Heart right ventricle (tissue), 16 donors: ENCODE data around the gene MBNL1. TPM values are rescaled to one million over a fixed set of nuclear protein-coding genes. Genes with fewer than 3 reads are reported as not detected.

Source experiments
- ATAC-seq, 8 donors: fragments of 200-7000 bp; cut with Tn5 transposase; one replicate each; pipeline ENCODE4 v1.9.1; 2020; ENCODE audit warnings: mild to moderate bottlenecking in 8 of 8, moderate library complexity in 8 of 8, moderate number of reproducible peaks in 1 of 8
- DNase-seq, 2 donors: peaks; one replicate each; pipeline ENCODE4 v3.0.0-alpha.2; 2020
- H3K27ac ChIP-seq, 10 donors: fragments of 200-600 bp; sonication (generic) in 2 of 10; one replicate each; pipeline versions ENCODE4 v1.5.0 to v1.8.0; 2020 to 2022; ENCODE audit warnings: mild to moderate bottlenecking in 3 of 10
- H3K27me3 ChIP-seq, 7 donors: fragments of 200-600 bp; one replicate each; pipeline ENCODE4 v1.8.0; 2021 to 2022; ENCODE audit warnings: mild to moderate bottlenecking in 2 of 7
- H3K36me3 ChIP-seq, 9 donors: fragments of 200-600 bp; sonication (generic) in 1 of 9; one replicate each; pipeline versions ENCODE4 v1.5.0 to v1.8.0; 2020 to 2022; ENCODE audit warnings: mild to moderate bottlenecking in 2 of 9
- H3K4me1 ChIP-seq, 9 donors: fragments of 200-600 bp; sonication (generic) in 1 of 9; one replicate each; pipeline versions ENCODE4 v1.5.0 to v1.8.0; 2020 to 2022; ENCODE audit warnings: mild to moderate bottlenecking in 4 of 9
- H3K4me3 ChIP-seq, 10 donors: fragments of 200-600 bp; sonication (generic) in 2 of 10; one replicate each; pipeline versions ENCODE4 v1.5.0 to v1.8.0; 2020 to 2022; ENCODE audit warnings: mild to moderate bottlenecking in 7 of 10, moderate library complexity in 2 of 10
- H3K9me3 ChIP-seq, 11 donors: fragments of 200-600 bp in 10 of 11; sonication (generic) in 2 of 11; one replicate each; pipeline versions ENCODE4 v1.5.0 to v1.8.0; 2013 to 2022; ENCODE audit warnings: mild to moderate bottlenecking in 2 of 11, control low read depth in 1 of 11, moderate library complexity in 1 of 11
- CTCF ChIP-seq, 9 donors: fragments of 200-600 bp; sonication (generic) in 2 of 9; IDR thresholded peaks; one replicate each; pipeline versions ENCODE4 v1.5.0 to v1.8.0; 2021 to 2022; ENCODE audit warnings: antibody characterized with exemption in 9 of 9, mild to moderate bottlenecking in 5 of 9, moderate library complexity in 1 of 9
- WGBS, 2 donors: extraction: QIAGEN DNeasy Blood & Tissue Kit; methylation state at CpG; one replicate each; pipeline ENCODE4 v1.1.7; 2013; ENCODE audit warnings: inconsistent platforms in 1 of 2; 5-methylcytosine and 5-hydroxymethylcytosine counted together
- intact Hi-C, 10 donors: fragments of 100-400 bp; cut with DNase I; formaldehyde crosslinking; loops; one replicate each; pipeline versions ENCODE4 v1.11.1 to v1.14.2; 2022
- polyA plus RNA-seq, 2 donors: library from polyadenylated mRNA; stranded (reverse); fragments of 200-250 nt; gene quantifications; one replicate each; pipeline ENCODE4 v1.2.3, GENCODE V29; 2013
- total RNA-seq, 10 donors: library from RNA; stranded (reverse); fragmentation: NEBNext Ultra II Directional in 3 of 10; extraction: Animal tissue kit (Norgen Biotek cat#: 25700) in 3 of 10; gene quantifications; one replicate each; pipeline versions ENCODE4 v1.2.1 to v1.2.4, GENCODE V29; 2021 to 2023
- donor health status: Arrhythmogenic right ventricular cardiomyopathy.
- donor health status: ischemic (EF 13 %, LVEDD 7.1; RV severe dilation, severe dysfunction).
- donor health status: healthy with polysubstance abuse.
- donor health status: DM: no; HTN: yes; CAD: no.
- donor health status: DM: no; HTN: no; CAD: no.
- donor health status: ischemic (EF 25% LVEDD 6.9; RV normal size, moderate dysfunction).
- donor health status: ischemic (EF 25% LVEDD 5.7; RV mildly dilated, moderate dysfunction).
- donor health status: healthy.
- donor health status: DM: yes; HTN: yes; CAD: no.
- donor health status: Ischemic cardiomyopathy.
- donor health status: ischemic (EF 35%, LVEDD 5.7; RV mildly dilated, moderate dysfunction).
- donor health status: nonischemic (EF 11% LVEDD 7.7; RV severe dilation, severe dysfunction).
- donor health status: DM: yes; HTN: yes; CAD: no.
- donor health status: PGD.
- donor health status: ischemic (EF 29% LVEDD 5.4; RV normal size, mild dysfunction).
- donor health status: nonischemic (EF 23%, LVEDD 6.1; RV moderate dilation, normal function).

MBNL1 gene
- total and polyA plus RNA-seq, 12 donors, result 33.1 to 236 (median 189) TPM

DNA sequence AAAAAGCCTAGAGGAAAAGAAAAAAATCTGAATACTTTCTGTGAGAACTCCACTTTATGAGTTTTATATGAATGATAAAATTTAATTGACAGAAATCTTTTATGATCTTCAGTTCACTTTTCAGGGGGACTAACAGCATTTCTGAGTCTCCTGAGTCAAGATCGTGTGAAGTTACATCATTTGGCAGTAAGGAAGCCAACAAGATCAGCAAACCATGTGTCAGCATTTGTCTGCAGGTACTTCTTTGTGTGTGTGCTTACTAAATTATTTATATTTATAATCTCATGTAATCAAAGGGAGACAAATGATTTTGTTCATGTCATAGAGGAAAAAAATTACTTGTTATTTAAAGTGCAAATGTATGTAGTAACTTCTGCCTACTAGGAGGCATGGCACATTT, 217.6 kb downstream of the MBNL1 start:
- Histone ChIP-seq H3K36me3 (no peaks in the 10 kb centered on the region), H3K27ac (no peak overlapping the region), H3K4me1 (no peaks in the 10 kb centered on the region), H3K4me3 (no peak overlapping the region), H3K27me3 (no peaks in the 10 kb centered on the region), H3K9me3 (peaks cover 0 to 28% (median 14%) of the 10 kb centered on the region in 11 donors)
- intact Hi-C loops, result no loop called here
- DNase-seq (no peak), ATAC-seq (no peak)
- WGBS, 2 donors, result 78 to 91% methylated on average over 1 of the region's 1 CpG
- TF ChIP-seq CTCF (IDR thresholded peaks at IDR 0.05), result no peak

DNA sequence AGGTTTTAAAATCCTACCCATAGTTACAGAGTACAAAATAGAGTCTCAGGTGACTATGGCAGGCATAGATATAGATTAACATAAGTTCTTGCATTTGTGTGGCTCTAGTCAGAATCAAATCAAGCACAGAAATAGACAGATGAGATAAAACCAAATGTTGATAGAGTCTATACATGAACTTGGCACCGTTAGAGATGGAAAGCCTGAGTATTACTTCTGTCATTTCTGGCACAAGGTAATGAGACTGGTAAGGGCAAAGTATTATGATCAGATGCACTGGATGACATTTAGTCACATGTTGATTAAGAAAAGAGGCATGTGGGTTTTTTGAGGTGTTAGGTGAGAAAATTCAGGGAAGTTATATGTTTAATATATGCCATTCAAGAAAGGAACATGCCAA, 219.7 kb downstream of the MBNL1 start:
- TF ChIP-seq CTCF (IDR thresholded peaks at IDR 0.05), result no peak
- no peak for ATAC-seq
- H3K4me3 ChIP-seq, result no peak overlapping the region
- no peaks in the 10 kb centered on the region for H3K4me1 ChIP-seq
- 47 to 57% methylated on average over 1 of the region's 1 CpG for WGBS, 2 donors
- H3K27me3 ChIP-seq, result no peaks in the 10 kb centered on the region
- H3K36me3 ChIP-seq, result no peaks in the 10 kb centered on the region
- intact Hi-C loops, result no loop called here
- DNase-seq, result no peak
- H3K27ac ChIP-seq, result no peak overlapping the region
- peaks cover 0 to 7% (median 0%) of the 10 kb centered on the region in 11 donors for H3K9me3 ChIP-seq

DNA sequence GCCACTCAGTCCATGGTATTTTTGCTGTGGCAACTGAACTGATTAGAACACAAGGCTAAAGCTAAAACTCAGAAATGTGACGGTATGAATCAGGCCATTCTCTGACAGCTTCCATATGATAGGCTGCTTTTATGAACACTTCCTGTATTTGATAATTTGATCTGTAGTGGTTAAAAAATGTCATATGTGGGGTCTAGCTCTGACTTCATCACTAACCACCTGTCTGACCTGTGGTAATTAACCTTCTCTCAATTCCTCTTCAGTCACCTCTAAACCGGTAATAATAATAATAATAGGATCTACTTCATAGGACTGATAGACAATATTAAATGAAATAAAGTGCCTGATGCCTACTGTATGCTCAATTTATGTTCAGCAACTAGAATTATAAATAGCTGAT, 223.2 kb downstream of the MBNL1 start:
- no peak overlapping the region for H3K27ac ChIP-seq
- no peaks in the 10 kb centered on the region for H3K36me3 ChIP-seq
- ATAC-seq (no peak), DNase-seq (no peak)
- H3K27me3 ChIP-seq, result no peaks in the 10 kb centered on the region
- intact Hi-C loops, result no loop called here
- peaks cover 0 to 8% (median 0%) of the 10 kb centered on the region in 11 donors for H3K9me3 ChIP-seq
- no peak overlapping the region for H3K4me3 ChIP-seq
- 82 to 87% methylated on average over 2 of the region's 2 CpGs for WGBS, 2 donors
- TF ChIP-seq CTCF (IDR thresholded peaks at IDR 0.05), result no peak
- peaks cover 0 to 8% (median 2%) of the 10 kb centered on the region in 9 donors for H3K4me1 ChIP-seq

- WGBS, 2 donors, result 90 to 91% methylated on average over 1 of the region's 1 CpG
- no peak for DNase-seq
Observed at GRCh38 chr3:152496286-152496685, 227.6 kb downstream of the MBNL1 start.

More at GRCh38 chr3:152496286-152496685, 227.6 kb downstream of the MBNL1 start:
- Histone ChIP-seq H3K9me3 (peaks cover 0 to 8% (median 0%) of the 10 kb centered on the region in 11 donors), H3K4me1 (peaks cover 0 to 35% (median 6%) of the 10 kb centered on the region in 9 donors), H3K27ac (peak overlapping the region in 2 of 10 donors; percentile 50 to 67), H3K27me3 (no peaks in the 10 kb centered on the region), H3K36me3 (no peaks in the 10 kb centered on the region), H3K4me3 (no peak overlapping the region)
- ATAC-seq, result no peak
- intact Hi-C loops, result no loop called here
- no peak for TF ChIP-seq CTCF (IDR thresholded peaks at IDR 0.05)
